KOPT-K1 (cell line): ENCODE measurements around the gene FAM136A.
"Not testable (repeated sequence)": the region's sequence is repeated elsewhere in the genome, so short reads cannot be mapped to it uniquely, and the experiment has no call there.

Source experiments
- H3K27ac ChIP-seq: fragments of 200-600 bp; sonication (generic); 2 replicates; pipeline ENCODE4 v1.5.1; 2016; ENCODE audit warnings: antibody characterized with exemption, mild to moderate bottlenecking, low read depth, low read length; ENCODE audit not compliant: poor library complexity, severe bottlenecking
- H3K36me3 ChIP-seq: fragments of 200-600 bp; sonication (generic); 2 replicates; pipeline ENCODE4 v1.5.1; 2017; ENCODE audit warnings: antibody characterized with exemption, mild to moderate bottlenecking, low read length, moderate library complexity; ENCODE audit not compliant: insufficient read depth
- H3K9me3 ChIP-seq: fragments of 200-600 bp; sonication (generic); 2 replicates; pipeline ENCODE4 v1.5.1; 2017; ENCODE audit warnings: antibody characterized with exemption, low read length, mild to moderate bottlenecking; ENCODE audit not compliant: insufficient read depth, poor library complexity, severe bottlenecking

FAM136A gene

DNA sequence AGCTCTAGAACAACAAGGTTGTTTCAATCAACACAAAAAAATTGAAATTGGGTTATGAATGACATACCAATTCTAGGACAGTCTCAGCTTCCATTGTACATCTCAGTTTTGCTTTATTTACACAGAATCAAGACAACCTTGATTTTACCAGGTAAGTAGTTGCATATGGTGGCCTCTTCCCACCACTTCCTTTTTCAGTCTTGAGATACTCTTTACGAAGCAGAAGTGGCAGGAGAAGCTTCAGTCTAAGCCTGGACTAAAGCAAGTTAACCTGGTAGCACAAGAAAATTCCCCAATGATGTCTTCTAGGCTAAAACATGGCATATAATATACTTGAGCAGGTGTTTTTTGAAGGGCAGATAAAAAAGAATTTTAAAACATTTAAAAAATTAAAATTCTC is 10.7 kb upstream of the FAM136A start:
- Histone ChIP-seq H3K27ac (no peak overlapping the region), H3K36me3 (no peaks in the 10 kb centered on the region), H3K9me3 (no peaks in the 10 kb centered on the region)

DNA sequence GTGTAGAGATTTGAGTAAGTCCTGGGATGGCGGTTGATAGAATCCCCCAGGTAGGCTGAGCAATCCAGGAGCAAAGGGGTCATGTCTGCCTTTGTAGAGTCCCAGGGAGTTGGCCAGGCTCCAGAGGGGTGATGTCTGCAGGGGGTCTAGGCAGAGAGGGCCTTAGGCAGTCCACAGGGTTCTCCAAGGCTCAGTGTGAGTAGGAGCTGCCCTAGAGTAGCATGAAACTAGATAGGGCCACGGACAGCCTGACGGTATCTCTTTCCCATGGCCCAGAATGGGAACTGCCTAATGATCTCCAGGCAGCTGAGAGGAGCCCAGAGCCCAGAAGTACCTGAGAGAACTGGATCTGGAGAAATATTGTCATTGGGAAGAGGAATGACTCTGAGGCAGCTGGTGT is 9.0 kb upstream of the FAM136A start:
- Histone ChIP-seq H3K27ac (no peak overlapping the region), H3K36me3 (no peaks in the 10 kb centered on the region), H3K9me3 (no peaks in the 10 kb centered on the region)

DNA sequence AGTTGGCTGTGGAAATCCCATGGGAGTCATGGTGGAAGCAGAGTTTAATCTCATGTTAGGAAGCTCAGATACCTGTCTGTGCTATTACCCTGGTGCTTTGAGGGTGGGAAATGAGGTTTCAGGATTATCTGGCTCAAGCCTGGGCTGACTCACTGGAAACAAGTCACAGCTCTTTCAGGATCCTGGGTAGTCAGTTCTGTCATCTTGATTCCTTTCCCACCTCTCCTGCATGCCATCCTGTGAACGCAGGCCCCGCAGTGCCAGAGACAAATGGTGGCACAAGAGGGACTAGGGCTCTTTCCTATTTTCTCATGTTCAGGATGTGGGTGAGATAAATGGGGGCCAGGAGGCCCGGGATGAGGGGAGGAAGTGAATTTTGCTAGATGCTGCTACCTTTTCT is 3.7 kb upstream of the FAM136A start:
- Histone ChIP-seq H3K36me3 (peaks cover 3% of the 10 kb centered on the region), H3K27ac (no peak overlapping the region), H3K9me3 (no peaks in the 10 kb centered on the region)

DNA sequence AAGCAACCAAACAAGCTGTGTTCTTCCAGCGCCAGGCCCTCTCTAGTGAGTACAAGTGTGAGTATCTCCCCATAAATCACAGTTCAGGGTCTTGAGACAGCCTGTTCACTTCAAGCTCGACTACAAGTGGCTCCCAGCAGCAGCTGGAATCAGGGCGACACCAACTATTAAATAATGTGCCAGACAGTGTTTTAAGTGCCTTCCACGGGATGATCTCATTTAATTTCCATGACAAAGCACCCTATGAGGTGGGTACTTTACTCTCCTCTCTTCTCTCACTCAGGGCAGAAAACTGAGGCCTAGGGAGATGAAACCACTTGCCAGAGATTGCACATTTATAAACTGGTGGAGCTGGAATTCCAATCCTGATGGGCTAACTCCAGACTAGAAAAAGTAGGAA is 2.6 kb upstream of the FAM136A start:
- H3K27ac ChIP-seq: no peak overlapping the region
- no peaks in the 10 kb centered on the region for H3K9me3 ChIP-seq
- H3K36me3 ChIP-seq: peaks cover 12% of the 10 kb centered on the region

DNA sequence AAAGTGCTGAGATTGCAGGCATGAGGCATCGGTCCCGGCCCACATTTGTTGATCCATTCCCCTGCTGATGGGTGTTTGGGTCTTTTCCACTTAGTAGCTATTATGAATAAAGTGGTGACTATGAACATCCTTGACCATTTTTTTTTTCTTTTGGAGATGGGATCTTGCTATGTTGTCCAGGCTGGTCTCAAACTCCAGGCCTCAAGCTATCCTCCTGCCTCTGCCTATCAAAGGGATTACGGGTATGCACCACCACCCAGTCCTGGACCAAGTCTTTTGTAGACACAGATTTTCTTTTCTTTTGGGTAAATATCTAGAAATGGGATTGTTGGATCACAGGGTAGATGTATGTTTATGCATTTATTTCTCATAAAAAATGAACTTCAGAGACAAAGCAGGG is 1.3 kb upstream of the FAM136A start:
- peaks cover 24% of the 10 kb centered on the region for H3K36me3 ChIP-seq
- no peaks in the 10 kb centered on the region for H3K9me3 ChIP-seq
- no peak overlapping the region for H3K27ac ChIP-seq

DNA sequence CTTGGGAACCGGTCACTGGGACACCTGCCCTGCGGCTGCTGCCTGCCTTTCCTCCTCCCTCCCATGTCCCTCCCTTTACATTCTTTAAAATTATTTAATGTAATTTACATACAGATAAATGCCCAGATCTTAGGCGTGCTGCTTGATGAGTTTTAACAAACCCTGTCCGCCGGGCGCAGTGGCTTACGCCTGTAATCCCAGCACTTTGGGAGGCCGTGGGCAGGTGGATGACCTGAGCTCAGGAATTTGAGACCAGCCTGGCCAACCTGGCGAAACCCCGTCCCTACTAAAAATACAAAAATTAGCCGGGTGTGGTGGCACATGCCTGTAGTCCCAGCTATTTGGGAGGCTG is 304 bp upstream of the FAM136A start:
- H3K36me3 ChIP-seq: peaks cover 34% of the 10 kb centered on the region
- H3K27ac ChIP-seq, H3K9me3 ChIP-seq: not testable (repeated sequence)

DNA sequence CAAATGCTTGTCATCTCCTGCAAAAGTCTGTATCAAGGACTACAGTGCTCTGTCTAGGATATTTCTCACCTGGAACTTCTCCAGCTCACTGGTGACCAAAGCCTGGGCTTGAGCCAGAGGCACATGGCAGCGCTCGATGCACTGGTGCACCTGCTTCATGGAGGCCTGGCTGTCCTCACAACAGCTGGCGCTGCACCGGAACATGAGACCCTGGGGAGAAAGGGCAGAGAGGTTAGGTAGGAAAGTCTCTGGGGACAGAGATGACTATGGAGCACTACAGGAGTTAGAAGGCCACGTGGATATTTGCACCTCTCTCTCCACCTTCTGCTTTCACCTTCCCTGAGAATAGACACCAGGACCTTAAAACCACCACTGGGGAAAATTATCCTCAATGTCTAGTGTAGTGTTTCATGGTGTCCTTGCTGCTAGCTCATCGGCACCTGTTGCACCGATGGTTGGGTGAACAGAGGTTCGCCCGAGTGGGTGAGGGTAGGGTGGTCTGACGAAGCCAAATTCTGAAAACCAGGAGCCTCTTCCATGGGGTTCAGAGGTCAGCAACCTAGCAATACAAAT is 1.0 kb downstream of the FAM136A start:
- peak overlapping the region; percentile 79 for H3K27ac ChIP-seq

DNA sequence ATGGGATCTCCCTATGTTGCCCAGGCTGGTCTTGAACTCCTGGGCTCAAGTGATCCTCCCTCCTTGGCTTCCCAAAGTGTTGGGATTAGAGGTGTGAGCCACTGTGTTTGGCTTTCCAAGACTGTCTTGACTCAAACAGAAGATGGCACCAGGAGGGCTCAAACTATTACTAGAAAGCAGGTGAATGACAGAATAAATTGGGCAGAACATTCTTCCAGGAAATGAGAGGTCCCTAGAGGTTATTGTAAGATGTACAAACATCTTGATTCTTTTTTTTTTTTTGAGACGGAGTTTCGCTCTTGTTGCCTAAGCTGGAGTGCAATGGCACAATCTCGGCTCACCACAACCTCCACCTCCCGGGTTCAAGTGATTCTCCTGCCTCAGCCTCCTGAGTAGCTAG is 4.0 kb downstream of the FAM136A start:
- not testable (repeated sequence) for H3K27ac ChIP-seq, H3K9me3 ChIP-seq
- H3K36me3 ChIP-seq: peaks cover 47% of the 10 kb centered on the region

More for the DNA sequence above, 1.0 kb downstream of the FAM136A start:
- Histone ChIP-seq H3K36me3 (peaks cover 47% of the 10 kb centered on the region), H3K9me3 (no peaks in the 10 kb centered on the region)

DNA sequence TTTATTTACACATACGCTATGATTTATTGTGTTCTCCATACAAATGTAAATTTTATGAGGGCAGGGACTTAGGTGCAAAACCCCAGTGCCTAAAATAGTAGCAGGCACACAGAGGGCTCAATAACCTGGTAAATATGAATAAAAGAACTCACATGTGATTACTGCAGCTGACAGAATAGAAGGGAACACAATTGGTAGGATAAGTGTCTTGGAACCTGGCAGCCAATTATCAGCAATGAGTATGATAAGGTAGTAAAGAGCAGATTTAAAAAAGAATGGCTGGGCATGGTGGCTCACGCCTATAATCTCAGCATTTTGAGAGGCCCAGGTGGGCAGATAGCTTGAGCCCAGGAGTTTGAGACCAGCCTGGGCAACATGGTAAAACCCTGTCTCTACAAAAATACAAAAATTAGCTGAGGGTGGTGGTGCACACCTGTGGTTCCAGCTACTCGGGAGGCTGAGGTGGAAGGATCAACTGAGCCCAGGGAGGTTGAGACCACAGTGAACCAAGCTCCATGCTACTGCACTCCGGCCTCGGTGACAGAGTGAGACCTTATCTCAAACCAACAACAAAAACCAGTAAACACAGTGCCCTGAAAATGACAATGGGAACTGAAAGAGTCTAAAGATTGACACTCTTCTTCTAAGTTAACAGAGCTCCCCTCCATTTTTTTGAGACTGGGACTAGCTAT is 18.2 kb downstream of the FAM136A start:
- Histone ChIP-seq H3K27ac (no peak overlapping the region), H3K36me3 (peaks cover 100% of the 10 kb centered on the region)

DNA sequence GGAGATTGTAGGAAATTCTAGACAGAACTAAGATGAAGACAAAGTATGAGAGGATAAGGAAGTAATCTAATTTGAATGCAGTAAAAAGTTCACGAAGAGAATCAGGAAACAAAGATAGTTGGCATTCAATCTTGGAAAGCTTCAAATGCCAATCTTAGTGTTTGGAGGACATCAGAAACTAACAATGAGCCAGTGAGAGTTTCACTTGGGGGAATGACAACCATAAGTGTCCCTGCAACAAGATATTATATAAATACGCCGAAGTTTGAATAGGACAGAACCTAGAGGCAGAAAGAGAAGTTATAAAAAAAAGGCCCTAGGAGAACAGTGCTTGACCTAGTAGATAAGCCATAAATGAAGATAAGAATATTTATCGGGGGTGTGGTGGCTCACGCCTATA is 19.4 kb downstream of the FAM136A start:
- Histone ChIP-seq H3K27ac (no peak overlapping the region), H3K9me3 (no peaks in the 10 kb centered on the region), H3K36me3 (peaks cover 100% of the 10 kb centered on the region)

More for the DNA sequence above, 18.2 kb downstream of the FAM136A start:
- H3K9me3 ChIP-seq: no peaks in the 10 kb centered on the region

DNA sequence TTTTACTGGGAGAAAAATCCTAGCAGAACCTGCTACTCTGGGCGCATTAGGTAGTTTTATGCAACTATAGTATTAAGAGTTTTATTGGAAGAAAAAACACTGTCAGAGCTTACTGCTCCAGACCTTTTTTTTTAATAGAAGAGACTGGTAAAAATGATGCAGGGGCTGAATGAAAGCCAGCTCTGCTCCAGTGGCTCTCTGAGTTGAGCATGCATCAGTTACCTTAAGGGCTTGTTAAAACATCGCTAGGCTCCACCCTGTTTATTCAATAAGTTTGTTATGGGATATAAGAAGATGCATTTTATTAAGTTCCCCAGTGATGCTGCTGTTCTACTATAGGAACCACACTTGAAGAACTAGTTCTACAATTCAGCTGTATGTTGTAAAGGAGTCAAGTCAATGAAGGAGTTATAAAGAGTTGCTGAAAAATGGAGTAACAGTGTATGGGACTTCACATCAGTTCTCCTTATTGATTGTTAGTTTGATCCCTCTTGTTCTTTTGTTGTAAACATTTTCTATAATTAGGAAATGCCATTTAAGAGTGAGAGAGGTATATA is 21.5 kb downstream of the FAM136A start:
- peaks cover 98% of the 10 kb centered on the region for H3K36me3 ChIP-seq
- H3K27ac ChIP-seq: no peak overlapping the region
- no peaks in the 10 kb centered on the region for H3K9me3 ChIP-seq

DNA sequence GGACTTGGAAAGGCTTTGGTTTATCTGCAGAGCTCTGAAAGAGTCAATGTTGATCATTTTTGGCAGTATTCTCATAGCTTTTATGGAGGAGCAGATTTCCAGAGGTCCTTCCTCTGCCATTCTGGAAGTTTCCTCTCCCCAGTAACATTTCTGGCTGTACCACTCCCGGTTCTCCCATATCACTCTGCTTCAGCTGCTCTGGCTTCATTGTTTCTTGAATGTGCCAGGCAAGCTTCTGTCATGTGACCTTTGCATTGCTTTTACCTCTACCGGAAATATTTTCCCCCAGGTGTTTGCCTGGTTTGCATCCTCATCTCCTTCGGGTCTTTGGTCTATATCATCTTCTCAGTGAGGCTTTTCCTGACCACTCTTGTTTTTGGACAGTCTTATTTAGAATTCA is 31.5 kb downstream of the FAM136A start:
- H3K27ac ChIP-seq: no peak overlapping the region
- H3K36me3 ChIP-seq: peaks cover 13% of the 10 kb centered on the region
- no peaks in the 10 kb centered on the region for H3K9me3 ChIP-seq

DNA sequence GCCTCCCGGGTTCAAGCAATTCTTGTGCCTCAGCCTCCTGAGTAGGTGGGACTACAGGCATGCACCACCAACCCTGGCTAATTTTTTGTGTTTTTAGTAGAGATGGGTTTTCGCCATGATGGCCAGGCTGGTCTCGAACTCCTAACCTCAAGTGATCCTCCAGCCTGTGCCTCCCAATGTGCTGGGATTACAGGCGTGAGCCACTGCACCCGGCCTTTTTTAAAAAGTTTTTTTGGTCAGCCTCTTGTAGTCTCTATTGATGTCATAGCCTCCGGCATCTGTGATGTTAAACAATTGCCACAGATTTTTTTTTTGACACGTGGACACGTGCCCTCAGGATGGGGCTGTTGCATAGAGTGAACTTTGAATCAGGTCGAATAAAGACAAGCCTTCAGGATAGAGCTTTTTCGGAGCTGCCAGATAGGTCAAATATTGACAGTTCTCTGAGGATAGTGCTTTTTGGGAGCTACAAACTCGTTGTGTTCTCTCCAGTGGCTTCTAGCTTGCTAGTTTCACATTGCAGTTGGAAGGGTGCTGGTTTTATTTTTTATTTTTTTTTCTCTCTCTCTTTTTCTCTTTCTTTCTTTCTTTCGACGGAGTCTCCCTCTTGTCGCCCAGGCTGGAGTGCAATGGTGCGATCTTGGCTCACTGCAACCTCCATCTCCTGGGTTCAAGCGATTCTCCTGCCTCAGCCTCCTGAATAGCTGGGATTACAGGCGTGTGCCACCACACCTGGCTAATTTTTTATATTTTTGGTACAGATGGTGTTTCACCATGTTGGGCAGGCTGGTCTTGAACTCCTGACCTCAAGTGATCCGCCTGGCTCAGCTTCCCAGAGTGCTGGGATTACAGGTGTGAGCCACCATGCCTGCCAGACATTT is 32.2 kb downstream of the FAM136A start:
- H3K27ac ChIP-seq, H3K9me3 ChIP-seq: not testable (repeated sequence)
- peaks cover 14% of the 10 kb centered on the region for H3K36me3 ChIP-seq

DNA sequence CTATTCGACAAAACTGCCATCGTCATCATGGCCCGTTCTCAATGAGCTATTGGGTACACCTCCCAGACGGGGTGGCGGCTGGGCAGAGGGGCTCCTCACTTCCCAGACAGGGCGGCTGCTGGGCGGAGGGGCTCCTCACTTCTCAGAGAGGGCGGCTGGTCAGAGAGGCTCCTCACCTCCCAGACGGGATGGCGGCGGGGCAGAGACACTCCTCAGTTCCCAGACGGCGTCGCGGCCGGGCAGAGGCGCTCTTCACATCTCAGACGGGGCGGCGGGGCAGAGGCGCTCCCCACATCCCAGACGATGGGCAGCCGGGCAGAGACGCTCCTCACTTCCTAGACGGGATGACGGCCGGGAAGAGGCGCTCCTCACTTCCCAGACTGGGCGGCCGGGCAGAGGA is 34.9 kb downstream of the FAM136A start:
- H3K9me3 ChIP-seq, H3K27ac ChIP-seq: not testable (repeated sequence)
- H3K36me3 ChIP-seq: peaks cover 29% of the 10 kb centered on the region

DNA sequence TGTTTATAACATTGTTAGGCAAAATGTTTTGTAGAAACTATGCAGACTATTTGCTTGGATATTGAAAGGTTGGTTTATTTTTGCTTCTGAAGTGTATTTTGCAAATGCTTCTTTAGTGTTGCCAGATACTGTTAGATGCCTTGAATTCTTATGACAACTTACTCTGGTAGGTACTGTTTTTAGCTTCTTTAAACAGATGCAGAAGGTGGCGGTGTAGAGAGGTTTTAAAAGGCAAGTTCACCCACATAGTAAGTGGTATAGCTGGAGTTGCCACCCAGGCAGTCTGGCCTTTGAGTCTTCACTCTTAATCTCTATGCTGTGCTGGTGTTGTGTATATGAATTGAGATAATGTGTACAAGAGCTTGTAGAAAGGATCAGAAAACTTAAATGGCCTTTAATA is 40.4 kb downstream of the FAM136A start:
- Histone ChIP-seq H3K27ac (no peak overlapping the region), H3K9me3 (no peaks in the 10 kb centered on the region), H3K36me3 (peaks cover 49% of the 10 kb centered on the region)
